ENCODE measurements around the gene SLC25A6. TPM values are rescaled to one million over a fixed set of nuclear protein-coding genes. Genes with fewer than 3 reads are reported as not detected.

Gene SLC25A6
- polyA plus RNA-seq, 1 donor from 2014 or later, result 184 TPM

DNA sequence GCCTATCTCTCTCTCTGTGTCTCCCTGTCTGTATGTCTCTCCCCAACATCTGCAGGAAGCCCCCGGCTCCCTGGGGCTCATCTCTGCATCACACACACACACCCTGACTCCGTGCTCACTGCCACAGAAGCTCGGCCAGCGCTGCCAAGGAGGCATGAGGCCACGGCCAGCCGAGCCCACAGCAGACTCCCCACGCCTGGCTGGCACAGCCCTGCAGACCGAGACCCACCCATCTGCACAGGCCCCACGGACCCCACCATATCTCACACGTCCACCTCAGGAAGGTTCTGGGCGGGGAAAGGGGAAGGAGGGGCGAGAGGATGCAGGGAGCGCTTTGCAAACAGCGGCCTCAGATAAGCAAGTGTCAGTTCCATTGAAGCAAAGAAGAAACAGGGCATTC is 28.5 kb upstream of the SLC25A6 start:
- Histone ChIP-seq H3K9ac (ENCODE audit: low read length) (no peak overlapping the region), H3K79me2 (replicated peaks; ENCODE audit: insufficient read depth, low read length) (no peaks in the 10 kb centered on the region), H4K20me1 (ENCODE audit: insufficient read depth) (no peaks in the 10 kb centered on the region), H3K27ac (ENCODE audit: low read length) (no peak overlapping the region), H3K36me3 (ENCODE audit: insufficient read depth, low read length) (peaks cover 14% of the 10 kb centered on the region), H3K4me2 (ENCODE audit: low read length) (no peak overlapping the region), H3K9me3 (ENCODE audit: low read length) (peaks cover 4% of the 10 kb centered on the region), H2AFZ (ENCODE audit: low read depth, low read length) (no peak overlapping the region), H3K9me2 (ENCODE audit: insufficient read depth, low read length) (no peaks in the 10 kb centered on the region), H3K4me3 (ENCODE audit: low read length) (no peak overlapping the region), H3F3A (ENCODE audit: insufficient read depth, low read length, poor library complexity, severe bottlenecking) (no peaks in the 10 kb centered on the region), H3K27me3 (ENCODE audit: insufficient read depth, low read depth, low read length) (no peaks in the 10 kb centered on the region)
- TF ChIP-seq SMC3 (conservative IDR thresholded peaks at IDR 0.05; ENCODE audit: poor library complexity), result no peak
- TF ChIP-seq EZH2 (IDR thresholded peaks at IDR 0.05; ENCODE audit: borderline replicate concordance, insufficient read depth, low read length, poor library complexity, severe bottlenecking), result no peak
- TF ChIP-seq, protein P1, sequence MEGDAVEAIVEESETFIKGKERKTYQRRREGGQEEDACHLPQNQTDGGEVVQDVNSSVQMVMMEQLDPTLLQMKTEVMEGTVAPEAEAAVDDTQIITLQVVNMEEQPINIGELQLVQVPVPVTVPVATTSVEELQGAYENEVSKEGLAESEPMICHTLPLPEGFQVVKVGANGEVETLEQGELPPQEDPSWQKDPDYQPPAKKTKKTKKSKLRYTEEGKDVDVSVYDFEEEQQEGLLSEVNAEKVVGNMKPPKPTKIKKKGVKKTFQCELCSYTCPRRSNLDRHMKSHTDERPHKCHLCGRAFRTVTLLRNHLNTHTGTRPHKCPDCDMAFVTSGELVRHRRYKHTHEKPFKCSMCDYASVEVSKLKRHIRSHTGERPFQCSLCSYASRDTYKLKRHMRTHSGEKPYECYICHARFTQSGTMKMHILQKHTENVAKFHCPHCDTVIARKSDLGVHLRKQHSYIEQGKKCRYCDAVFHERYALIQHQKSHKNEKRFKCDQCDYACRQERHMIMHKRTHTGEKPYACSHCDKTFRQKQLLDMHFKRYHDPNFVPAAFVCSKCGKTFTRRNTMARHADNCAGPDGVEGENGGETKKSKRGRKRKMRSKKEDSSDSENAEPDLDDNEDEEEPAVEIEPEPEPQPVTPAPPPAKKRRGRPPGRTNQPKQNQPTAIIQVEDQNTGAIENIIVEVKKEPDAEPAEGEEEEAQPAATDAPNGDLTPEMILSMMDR (IDR thresholded peaks at IDR 0.05; ENCODE audit: poor library complexity, severe bottlenecking), result no peak
- no peak for TF ChIP-seq TAF1 (IDR thresholded peaks at IDR 0.05; ENCODE audit: low read depth)
- no peak for TF ChIP-seq RAD21 (conservative IDR thresholded peaks at IDR 0.05)
- no peak for TF ChIP-seq MXI1 (conservative IDR thresholded peaks at IDR 0.05; ENCODE audit: poor library complexity, severe bottlenecking)
- TF ChIP-seq, protein P2, sequence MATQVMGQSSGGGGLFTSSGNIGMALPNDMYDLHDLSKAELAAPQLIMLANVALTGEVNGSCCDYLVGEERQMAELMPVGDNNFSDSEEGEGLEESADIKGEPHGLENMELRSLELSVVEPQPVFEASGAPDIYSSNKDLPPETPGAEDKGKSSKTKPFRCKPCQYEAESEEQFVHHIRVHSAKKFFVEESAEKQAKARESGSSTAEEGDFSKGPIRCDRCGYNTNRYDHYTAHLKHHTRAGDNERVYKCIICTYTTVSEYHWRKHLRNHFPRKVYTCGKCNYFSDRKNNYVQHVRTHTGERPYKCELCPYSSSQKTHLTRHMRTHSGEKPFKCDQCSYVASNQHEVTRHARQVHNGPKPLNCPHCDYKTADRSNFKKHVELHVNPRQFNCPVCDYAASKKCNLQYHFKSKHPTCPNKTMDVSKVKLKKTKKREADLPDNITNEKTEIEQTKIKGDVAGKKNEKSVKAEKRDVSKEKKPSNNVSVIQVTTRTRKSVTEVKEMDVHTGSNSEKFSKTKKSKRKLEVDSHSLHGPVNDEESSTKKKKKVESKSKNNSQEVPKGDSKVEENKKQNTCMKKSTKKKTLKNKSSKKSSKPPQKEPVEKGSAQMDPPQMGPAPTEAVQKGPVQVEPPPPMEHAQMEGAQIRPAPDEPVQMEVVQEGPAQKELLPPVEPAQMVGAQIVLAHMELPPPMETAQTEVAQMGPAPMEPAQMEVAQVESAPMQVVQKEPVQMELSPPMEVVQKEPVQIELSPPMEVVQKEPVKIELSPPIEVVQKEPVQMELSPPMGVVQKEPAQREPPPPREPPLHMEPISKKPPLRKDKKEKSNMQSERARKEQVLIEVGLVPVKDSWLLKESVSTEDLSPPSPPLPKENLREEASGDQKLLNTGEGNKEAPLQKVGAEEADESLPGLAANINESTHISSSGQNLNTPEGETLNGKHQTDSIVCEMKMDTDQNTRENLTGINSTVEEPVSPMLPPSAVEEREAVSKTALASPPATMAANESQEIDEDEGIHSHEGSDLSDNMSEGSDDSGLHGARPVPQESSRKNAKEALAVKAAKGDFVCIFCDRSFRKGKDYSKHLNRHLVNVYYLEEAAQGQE (IDR thresholded peaks at IDR 0.05; ENCODE audit: borderline replicate concordance), result no peak
- no peak for TF ChIP-seq POLR2AphosphoS5 (IDR thresholded peaks at IDR 0.05)
- no peak for TF ChIP-seq EP300 (conservative IDR thresholded peaks at IDR 0.05; ENCODE audit: poor library complexity, severe bottlenecking)

DNA sequence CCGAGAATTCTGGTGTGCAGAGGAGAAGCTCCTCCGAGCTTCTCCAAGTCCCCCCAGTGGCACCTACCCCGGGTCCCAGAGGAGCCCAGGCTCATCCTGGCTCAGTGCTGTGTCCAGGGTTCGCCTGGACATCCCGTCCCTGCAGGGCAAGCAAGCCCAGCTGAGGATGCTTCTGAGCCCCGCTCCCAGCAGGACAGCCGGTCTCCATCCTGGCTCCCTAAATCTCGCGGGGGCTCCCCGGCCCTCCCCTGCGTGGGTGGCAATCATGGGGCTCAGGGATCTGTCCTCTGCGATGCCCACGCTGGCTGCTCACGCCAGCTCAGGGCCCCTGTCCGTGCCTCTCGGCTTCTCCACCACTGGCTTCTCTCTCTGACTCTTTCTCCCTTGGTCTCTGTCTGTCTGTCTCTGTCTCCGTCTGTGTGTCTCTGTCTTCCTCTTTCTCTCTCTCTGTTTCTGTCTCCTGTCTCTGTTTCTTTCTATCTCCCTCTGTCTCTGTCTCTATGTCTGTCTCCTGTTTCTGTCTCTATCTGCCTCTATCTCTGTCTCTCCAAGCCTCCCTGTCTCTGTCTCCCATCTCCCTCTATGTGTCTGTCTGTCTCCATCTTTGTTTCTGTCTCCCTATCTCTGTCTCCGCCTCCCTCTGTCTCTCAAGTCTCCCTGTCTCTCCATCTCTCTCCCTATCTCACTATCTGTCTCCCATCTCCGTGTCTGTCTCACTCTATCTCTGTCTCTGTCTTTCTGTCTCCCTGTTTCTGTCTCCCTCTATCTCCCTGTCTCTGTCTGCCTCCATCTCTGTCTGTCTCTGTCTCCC is 27.8 kb upstream of the SLC25A6 start:
- Histone ChIP-seq H3K79me2 (replicated peaks; ENCODE audit: insufficient read depth, low read length) (no peaks in the 10 kb centered on the region), H3K4me2 (ENCODE audit: low read length) (no peak overlapping the region), H3K9me2 (ENCODE audit: insufficient read depth, low read length) (no peaks in the 10 kb centered on the region), H3K36me3 (ENCODE audit: insufficient read depth, low read length) (peaks cover 10% of the 10 kb centered on the region), H4K20me1 (ENCODE audit: insufficient read depth) (no peaks in the 10 kb centered on the region), H3K27me3 (ENCODE audit: insufficient read depth, low read depth, low read length) (no peaks in the 10 kb centered on the region), H3K4me3 (ENCODE audit: low read length) (no peak overlapping the region), H3K9ac (ENCODE audit: low read length) (no peak overlapping the region), H3K27ac (ENCODE audit: low read length) (no peak overlapping the region), H3F3A (ENCODE audit: insufficient read depth, low read length, poor library complexity, severe bottlenecking) (no peaks in the 10 kb centered on the region), H2AFZ (ENCODE audit: low read depth, low read length) (no peak overlapping the region), H3K9me3 (ENCODE audit: low read length) (peaks cover 4% of the 10 kb centered on the region)
- no peak for TF ChIP-seq SMC3 (conservative IDR thresholded peaks at IDR 0.05; ENCODE audit: poor library complexity)
- TF ChIP-seq TAF1 (IDR thresholded peaks at IDR 0.05; ENCODE audit: low read depth), result no peak
- no peak for TF ChIP-seq EZH2 (IDR thresholded peaks at IDR 0.05; ENCODE audit: borderline replicate concordance, insufficient read depth, low read length, poor library complexity, severe bottlenecking)
- TF ChIP-seq, protein P2 (IDR thresholded peaks at IDR 0.05; ENCODE audit: borderline replicate concordance), result no peak
- TF ChIP-seq, protein P1 (IDR thresholded peaks at IDR 0.05; ENCODE audit: poor library complexity, severe bottlenecking), result no peak
- TF ChIP-seq EP300 (conservative IDR thresholded peaks at IDR 0.05; ENCODE audit: poor library complexity, severe bottlenecking), result no peak
- TF ChIP-seq POLR2AphosphoS5 (IDR thresholded peaks at IDR 0.05), result no peak
- TF ChIP-seq MXI1 (conservative IDR thresholded peaks at IDR 0.05; ENCODE audit: poor library complexity, severe bottlenecking), result no peak
- TF ChIP-seq RAD21 (conservative IDR thresholded peaks at IDR 0.05), result no peak
